NCI-H1105 (cell line): Measurements from ENCODE around the gene SRSF6.
"Not testable (repeated sequence)": the region's sequence is repeated elsewhere in the genome, so short reads cannot be mapped to it uniquely, and the experiment has no call there.

Experiments
- DNase-seq: peaks from one replicate; lab custom pipeline; 2025; lab: John Stamatoyannopoulos, UW

The SRSF6 gene

DNA sequence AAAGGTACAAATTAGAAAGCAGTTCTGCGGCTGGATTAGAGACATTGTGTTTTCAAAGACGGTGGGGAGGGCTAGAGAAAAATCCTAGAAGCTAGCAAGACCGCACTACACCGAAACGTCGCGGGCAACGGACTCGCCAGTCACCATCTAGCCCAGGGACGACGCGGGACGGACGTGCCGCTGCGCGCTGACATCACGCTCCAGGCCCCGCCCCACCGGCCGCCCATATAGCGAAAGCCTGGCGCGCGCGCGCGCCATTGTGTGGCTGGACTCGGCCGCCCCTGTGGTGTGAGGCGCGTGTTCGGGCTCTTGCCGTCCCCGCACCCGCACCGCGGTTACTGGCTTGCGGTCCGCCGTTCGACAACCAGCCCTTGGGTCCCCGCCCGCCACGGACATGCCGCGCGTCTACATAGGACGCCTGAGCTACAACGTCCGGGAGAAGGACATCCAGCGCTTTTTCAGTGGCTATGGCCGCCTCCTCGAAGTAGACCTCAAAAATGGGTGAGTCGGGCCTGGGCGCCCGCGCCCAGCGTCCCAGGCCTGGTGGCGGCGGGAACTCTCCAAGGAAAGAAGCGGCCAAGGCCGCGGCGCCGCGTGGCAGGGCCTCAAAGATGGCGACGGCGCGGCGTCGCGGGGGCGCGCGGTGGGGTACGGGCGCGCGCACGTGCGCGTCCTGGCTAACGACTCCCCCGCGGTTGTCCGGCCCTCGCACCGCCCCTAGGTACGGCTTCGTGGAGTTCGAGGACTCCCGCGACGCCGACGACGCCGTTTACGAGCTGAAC is at the start of gene SRSF6:
Gene SRSF6, plus strand, starts transcription at position 257 of the 782 bp plus-strand sequence. Its CDS starts 138 bp downstream, at position 395.
- DNase-seq, result peak; percentile 92

DNA sequence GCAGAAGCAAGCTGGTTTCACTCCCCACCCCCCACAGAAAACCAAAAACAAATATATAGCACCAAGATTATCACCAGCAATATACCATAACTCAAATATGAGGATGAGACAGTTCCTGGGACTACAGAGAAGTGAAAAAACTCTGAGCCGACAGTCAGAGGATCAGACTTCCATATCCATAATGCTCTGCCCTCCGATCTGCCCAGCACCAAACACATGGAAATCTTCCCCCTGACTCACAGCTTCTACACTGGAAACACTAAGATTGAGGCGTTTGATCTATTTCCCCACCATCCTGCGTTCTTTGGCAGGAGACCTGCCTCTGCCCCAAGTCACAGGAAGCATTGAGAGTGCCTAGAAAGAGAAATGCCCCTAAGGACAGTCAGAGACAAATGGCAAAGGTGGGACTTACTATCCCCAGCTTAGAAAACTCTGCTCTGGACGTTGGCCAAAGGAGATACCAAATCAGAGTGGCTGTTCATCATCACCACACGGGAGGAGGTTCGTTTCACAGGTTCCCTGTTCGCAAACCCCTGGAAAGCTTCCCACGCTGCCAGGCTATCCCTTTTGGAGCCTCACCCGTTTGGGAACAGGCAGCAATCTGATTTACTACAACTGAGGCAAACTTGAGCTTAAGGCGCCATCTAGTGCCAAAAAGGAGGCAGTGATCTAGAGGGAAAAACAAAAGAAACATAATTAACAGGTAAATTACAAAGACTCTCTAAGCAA is 48.7 kb upstream of the SRSF6 start:
- DNase-seq, result peak; percentile 40

DNA sequence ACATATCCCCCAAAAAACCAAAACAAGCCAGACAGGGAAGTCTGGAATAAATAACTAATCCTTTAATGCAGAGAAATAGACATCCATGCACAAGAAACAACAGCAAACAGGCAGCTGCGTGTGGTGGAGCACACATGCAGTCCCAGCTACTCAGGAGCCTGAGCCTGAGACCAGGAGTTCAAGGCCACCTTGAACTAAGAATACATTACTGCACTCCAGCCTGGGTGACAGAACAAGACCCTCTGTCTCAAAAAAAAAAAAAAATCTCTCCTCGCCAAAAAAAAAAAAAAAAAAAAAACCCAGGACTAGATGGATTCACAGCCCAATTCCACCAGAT is 48.2 kb upstream of the SRSF6 start:
- no peak for DNase-seq

DNA sequence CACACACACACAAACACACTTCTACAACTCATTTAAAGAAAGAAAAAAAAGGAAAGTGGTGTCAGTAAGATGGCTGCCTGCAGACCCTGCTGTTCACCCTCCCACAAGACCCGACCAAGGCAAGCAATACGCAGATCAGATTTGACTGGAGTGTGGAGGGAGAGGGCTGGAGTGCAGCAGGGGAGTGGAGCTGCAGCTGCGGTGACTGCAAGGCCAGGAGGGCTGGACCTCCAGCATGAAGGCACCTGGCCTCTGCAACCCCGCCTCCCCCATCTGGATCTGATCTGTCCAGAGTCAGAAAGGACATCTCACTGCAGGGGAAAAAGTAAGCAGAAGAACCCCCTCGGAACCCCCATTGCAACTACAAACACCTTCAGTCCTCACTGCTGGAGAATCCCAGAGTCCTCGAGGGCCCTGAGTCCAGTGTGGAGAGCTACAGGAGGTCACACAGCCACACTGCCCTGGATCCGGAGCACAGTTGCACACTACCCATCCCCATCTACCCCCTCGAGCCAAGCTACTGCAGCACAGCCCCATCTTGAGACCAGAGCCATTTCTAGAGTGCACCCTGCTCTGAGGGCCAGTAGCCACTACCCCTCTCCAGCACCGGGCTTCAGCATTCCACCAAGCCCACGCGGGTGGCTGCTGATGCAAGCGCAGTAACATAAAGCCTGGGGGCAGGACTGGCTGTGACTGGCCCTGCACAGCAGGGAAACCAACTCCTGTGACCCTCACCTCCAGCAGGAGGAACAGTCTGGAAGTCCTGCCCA is 41.9 kb upstream of the SRSF6 start:
- DNase-seq, result no peak

DNA sequence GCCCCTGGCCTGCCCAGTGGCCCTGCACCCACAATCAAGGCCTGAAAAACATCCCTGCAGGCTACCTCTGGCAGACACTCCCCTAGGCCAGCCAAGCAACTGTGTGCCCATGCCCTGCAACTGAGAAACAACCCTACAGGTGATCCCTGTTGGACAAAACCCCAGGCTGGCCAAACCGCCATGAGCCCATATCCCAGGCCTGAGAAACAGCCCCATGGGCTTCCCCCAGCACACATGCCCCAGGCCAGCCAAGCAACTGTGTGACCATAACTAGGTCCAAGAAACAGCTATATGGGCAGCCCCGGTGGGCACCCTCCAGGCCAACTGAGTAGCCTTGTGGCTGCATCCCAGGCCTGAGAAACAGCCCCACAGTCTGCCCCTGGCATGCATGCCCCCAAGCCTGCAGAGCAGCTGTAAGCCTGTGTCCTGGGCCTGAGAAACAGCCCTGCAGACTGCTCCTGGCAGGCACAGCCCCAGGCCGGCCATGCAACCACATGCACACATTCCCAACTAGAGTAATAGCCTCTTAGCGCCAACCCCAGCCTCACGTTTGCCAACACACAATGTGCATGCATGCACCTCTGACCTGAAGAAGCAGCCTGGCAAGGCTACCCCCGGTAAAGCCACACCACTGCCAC is 41.0 kb upstream of the SRSF6 start:
- no peak for DNase-seq

DNA sequence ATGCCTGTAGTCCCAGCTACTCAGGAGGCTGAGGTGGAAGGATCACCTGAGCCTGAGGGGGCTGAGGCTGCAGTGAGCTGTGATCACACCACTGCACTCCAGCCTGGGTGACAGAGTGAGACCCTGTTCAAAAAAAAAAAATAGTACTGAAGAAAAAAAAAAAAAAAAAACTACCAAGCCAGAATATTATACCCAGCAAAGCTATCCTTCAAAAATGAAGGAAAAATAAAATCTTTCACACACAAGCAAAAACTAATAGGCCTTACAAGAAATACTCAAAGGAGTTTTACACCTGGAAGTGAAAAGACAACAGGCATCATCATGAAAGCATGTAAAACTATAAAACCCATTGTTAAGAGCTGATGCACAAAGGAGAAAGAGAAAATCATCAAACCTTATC is 37.5 kb upstream of the SRSF6 start:
- no peak for DNase-seq

DNA sequence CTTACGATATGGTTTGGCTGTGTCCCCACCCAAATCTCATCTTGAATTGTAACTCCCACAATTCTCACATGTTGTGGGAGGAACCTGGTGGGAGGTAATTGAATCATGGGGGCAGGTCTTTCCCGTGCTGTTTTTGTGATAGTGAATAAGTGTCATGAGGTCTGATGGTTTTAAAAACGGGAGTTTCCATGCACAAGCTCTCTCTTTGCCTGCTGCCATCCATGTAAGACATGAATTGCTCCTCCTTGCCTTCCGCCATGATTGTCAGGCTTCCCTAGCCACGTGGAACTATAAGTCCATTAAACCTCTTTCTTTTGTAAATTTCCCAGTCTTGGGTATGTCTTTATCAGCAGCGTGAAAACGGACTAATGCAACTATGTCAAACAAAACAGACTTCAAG is 36.8 kb upstream of the SRSF6 start:
- not testable (repeated sequence) for DNase-seq

DNA sequence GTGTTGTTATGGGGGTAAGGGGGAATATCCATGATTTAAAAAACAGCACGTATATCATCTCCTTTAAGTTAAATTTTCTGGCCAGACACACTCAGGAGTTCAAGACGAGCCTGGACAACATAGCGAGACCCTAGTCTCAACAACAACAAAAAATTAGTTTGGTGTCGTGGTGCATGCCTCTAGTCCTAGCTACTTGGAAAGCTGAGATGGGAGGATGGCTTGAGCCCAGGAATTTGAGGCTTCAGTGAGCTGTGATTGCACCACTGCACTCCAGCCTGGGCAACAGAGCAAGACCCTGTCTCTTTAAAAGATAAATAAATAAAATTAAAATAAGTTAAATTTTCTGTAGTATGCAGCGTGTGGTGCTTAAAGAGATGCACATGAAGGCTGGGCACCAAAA is 31.5 kb upstream of the SRSF6 start:
- no peak for DNase-seq

DNA sequence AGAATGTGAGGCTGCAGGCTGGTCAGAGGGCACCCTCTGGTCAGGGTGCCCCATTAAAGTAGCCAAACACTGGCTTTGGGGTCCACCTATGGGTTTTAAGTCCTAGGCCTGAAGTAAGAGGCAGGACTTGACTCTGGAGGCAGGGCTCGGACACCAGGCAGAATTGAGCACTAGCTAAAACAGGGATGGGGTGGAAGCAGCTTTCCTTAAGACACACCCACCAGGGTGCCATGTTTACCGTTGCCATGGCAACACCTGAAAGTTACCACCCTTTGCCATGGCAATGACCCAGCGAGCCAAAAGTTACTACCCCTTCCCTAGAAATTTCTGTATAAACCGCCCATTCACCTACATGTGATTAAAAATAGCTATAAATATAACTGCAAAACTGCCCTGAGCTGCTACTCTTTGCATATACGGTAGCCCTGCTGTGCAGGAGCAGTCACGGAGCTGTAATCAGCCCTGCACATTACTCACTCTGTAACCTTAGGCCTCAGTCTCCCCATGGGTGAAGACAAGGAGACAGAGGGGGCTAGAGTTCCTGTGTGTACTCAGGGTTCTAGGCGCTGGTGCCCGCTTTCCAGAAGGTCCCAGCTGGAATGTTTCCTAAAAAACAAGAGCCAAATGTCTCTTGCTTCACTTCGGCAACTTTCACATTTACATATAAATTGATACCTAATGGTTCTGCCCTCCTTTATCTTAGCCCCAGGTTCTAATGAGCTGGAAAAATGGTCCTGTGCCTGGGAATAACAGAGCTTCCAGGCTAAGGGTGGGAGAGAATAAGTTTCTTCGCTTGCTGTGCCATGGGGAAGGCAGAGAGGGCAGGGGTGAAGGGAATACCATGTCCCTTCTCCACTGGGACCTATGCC is 27.2 kb upstream of the SRSF6 start:
- DNase-seq, result no peak

DNA sequence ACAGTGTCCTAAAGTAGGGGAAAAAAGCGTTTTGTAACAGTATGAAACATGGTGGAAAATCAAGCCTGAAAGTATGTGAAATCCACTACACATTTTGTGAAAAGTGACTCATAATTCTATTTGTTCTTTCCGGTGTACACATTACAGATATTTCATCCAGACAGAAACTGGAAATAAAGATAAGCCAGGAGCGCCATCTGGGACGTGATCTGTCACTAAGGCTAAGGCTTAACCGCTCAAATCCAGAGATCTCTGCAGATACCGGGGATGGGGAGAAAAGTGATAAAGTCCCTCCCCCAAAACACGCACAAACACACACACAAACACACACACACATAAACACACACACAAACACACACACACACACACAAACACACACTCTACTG is 26.6 kb upstream of the SRSF6 start:
- no peak for DNase-seq

DNA sequence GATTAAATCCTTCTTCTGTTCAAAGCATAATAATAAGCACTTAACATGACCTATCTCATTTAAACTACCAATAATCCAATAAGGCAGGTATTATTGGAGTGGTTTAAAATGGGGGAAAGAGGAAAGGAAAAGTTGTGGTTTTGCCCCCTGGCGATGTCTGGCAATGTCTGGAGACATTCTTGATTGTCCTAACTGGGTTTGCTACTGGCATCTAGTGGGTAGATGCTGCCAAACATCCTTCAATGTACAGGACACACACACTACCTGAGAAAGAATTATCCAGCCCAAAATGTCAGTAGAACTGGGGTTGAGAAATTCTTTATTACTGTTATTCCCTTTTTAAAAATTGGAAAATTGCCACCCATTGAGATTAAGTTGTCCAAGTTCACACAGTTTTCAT is 25.2 kb upstream of the SRSF6 start:
- DNase-seq, result no peak

DNA sequence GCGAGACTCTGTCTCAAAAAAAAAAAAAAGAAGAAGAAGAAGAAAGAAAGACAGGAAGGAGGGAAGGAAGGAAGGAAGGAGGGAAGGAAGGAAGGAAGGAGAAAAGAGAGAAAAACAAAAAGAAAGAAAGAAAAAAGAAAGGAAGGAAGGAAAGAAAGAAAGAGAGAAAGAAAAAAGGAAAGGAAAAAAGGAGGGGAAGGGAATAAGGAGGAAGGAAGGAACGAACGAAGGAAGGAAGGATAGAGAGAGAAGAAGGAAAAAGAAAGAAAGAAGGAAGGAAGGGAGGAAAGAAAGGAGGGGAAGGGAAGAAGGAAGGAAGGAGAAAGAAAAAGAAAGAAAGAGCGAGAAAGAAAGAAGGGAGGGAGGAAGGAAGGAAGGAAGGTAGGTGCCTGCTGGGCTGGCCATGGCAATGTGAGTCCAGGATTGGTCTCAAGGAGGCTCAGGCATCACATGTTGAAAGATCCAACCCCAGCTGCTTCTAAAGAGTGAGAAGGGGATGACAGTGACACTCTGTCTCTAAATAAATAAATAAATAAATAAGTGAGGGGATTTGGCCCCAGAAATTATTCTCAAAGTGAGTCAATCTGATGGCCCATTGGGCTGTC is 24.3 kb upstream of the SRSF6 start:
- no peak for DNase-seq

DNA sequence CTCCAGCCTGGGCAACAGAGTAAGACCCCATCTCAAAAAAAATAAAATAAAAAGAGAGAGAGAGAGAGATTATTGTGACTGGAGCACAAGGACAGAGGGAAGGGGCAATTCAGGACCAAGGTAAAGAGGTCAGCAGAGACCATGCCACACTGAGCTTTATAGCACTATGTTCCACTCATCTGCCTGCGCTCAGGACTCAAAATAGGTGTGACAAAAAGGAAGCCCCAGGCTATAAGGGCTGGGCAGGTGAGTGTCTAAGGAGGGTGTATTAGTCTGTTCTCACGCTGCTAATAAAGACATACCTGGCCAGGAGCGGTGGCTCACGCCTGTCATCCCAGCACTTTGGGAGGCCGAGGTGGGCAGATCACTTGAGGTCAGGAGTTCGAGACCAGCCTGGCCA is 23.1 kb upstream of the SRSF6 start:
- no peak for DNase-seq

DNA sequence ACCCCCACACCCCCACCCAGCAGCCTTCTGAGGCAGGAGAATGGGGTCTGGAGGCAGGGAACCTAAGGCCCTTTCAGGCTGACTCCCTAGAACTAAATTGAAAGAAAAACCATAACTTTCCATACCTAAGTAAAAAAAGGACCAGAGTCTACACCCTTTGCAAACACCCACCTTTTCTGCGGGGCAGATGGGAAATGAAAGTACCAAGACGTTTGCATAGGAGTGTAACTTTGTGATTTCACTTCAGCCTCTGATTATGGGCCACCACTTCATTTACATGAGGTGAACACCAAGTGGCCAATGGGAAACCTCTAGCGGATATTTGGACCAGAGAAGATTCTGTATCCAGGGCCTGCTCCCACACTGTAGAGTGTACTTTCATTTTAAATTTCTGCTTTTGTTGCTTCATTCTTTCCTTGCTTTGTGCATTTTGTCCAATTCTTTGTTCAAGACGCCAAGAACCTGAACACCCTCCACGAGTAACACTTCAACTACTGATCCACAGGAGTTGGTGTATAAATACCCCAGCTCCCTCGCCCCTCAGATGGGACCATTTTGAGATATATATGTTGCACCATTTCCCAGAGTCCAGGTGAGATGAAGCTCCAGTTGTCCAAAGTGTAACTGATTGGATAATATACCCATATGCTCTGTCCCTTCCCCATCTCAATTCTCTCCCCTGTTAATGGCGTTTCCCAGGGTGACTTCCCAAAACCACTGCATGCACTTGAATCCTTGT is 18.9 kb upstream of the SRSF6 start:
- no peak for DNase-seq

DNA sequence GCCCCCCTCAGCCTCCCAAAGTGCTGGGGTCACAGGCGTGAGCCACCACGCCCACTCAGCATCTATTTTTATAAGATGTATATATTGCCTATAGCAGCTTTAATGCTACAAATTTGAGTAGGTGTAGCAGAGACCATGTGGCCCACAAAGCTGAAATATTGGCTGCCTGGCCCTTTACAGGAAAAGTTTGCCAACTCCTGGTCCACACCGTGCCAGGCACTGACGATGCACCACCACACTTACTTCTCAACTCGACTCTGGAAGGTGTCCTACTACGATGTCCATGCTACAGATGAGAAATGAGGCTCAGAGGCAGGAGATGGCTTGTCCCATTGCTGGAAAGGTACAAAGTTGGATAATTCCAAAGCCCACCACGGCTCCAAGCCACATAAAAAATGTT is 17.2 kb upstream of the SRSF6 start:
- no peak for DNase-seq

DNA sequence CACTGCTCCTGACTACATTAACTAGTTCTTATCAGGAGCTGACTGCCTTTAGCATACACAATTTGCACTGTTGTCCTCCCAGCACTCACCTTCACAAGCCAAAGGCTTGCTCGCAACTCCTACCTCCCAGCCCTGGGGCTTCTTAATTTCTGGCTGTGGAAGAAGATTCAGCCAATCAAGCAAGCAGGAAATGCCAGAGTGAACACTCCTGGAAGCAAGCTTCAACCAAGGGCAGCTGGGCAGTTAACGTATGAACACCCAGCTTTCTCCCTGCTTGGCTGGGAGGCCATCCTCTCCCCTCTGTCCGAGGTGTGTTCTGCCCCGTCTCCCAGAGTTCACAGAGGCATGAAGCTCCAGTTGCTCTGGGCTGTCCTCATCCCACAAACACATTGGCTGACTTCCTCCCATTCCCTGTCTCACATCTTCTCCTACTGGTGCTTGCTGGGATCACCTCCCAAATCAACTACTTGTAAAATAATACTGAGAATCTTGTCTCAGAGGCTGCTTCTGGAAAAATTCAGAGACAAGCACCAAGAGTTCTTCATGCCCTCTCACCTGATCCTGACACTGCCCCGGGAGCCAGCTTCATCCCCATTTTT is 15.3 kb upstream of the SRSF6 start:
- DNase-seq, result no peak

DNA sequence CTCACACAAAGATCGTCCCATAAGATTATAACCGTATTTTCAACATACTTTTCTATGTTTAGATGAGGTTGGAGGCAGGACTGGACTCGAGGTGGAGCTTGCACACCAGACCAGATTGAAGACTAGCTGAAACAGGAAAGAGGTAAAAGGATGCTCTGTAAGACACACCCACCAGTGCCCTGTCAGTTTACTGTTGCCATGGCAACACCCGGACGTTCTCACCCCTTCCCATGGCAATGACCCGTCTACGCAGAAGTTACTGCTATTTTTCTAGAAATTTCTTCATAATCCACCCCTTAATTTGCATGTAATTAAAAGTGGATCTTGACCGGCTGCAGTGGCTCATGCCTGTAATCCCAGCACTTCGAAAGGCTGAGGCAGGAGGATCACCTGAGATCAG is 13.6 kb upstream of the SRSF6 start:
- peak; percentile 66 for DNase-seq

DNA sequence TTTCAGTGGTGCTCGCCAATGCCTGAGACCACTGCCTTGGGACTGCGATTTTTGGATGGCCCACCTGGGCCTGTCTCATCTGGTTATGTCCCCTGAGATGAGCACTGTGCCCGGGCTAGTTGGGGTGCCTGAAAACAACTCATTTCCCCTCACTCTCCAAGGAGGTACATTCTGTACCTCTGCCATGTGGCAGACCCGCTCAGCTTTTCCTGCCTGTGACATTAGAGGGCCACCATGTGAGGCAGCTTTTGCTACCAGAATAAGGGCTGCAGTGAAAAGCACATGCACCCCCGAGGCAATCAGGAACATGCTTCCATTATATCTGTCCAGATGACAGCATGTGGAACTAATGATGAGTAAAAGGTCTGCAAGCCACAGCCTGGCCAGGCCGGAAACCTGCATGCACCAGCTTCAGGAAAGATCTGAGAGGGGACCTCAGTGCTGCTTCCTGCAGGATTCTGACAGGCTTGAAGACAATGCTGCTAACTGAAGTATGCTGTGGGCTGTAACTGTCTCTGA is 11.3 kb upstream of the SRSF6 start:
- no peak for DNase-seq

DNA sequence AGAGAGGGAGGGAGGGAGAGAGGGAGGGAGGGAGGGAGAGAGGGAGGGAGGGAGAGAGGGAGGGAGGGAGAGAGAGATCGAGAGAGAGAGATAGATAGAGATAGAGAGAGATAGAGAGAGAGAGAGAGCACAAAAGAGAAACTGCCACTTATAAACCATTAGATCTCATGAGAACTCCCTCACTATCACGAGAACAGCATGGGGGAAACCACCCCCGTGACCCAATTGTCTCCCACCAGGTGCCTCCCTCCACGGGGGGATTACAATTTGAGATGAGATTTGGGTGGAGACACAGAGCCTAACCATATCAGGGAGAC is 9.3 kb upstream of the SRSF6 start:
- not testable (repeated sequence) for DNase-seq
